ENCODE results near the gene ACP3.
A peak's percentile ranks its signal among the peaks of the same experiment; 100 is the strongest.

ACP3 gene

GRCh38 chr3:132396255-132396654 lies 79.0 kb downstream of the ACP3 start:
- TF ChIP-seq CTCF (IDR thresholded peaks at IDR 0.05) = no peak

GRCh38 chr3:132399054-132399929 lies 82.1 kb downstream of the ACP3 start:
- TF ChIP-seq CTCF (IDR thresholded peaks at IDR 0.05) = peak; percentile 86

- no peak for TF ChIP-seq CTCF (IDR thresholded peaks at IDR 0.05)
Observed at GRCh38 chr3:132401255-132401654, 84.0 kb downstream of the ACP3 start.

- no peak for TF ChIP-seq CTCF (IDR thresholded peaks at IDR 0.05)
Observed at GRCh38 chr3:132404276-132404675, 87.1 kb downstream of the ACP3 start.

GRCh38 chr3:132405188-132405587 lies 88.0 kb downstream of the ACP3 start:
- no peak for TF ChIP-seq CTCF (IDR thresholded peaks at IDR 0.05)

- TF ChIP-seq CTCF (IDR thresholded peaks at IDR 0.05) = no peak
Observed at GRCh38 chr3:132405609-132406299, 88.5 kb downstream of the ACP3 start.

GRCh38 chr3:132406587-132406986 lies 89.4 kb downstream of the ACP3 start:
- TF ChIP-seq CTCF (IDR thresholded peaks at IDR 0.05) = no peak
